ENCODE results near the gene CSPG4.
"Not testable (repeated sequence)": the region's sequence is repeated elsewhere in the genome, so short reads cannot be mapped to it uniquely, and the experiment has no call there.

Gene CSPG4

GRCh38 chr15:75703440-75704262 lies 9.0 kb downstream of the CSPG4 start:
- DNase-seq, result not testable (repeated sequence)

- DNase-seq, result no peak
These were observed 10.2 kb downstream of the CSPG4 start for GRCh38 chr15:75702436-75702835.

- DNase-seq, result not testable (repeated sequence)
These were observed 11.3 kb downstream of the CSPG4 start for GRCh38 chr15:75701071-75702003.

GRCh38 chr15:75699961-75700874 lies 12.4 kb downstream of the CSPG4 start:
- not testable (repeated sequence) for DNase-seq

GRCh38 chr15:75699517-75699916 lies 13.1 kb downstream of the CSPG4 start:
- not testable (repeated sequence) for DNase-seq

- not testable (repeated sequence) for DNase-seq
These were observed 14.5 kb downstream of the CSPG4 start for GRCh38 chr15:75697974-75698747.

GRCh38 chr15:75697523-75697922 lies 15.1 kb downstream of the CSPG4 start:
- DNase-seq, result no peak

- no peak for DNase-seq
These were observed 15.8 kb downstream of the CSPG4 start for GRCh38 chr15:75696854-75697259.

GRCh38 chr15:75696311-75696720 lies 16.3 kb downstream of the CSPG4 start:
- DNase-seq, result no peak

- DNase-seq, result no peak
These were observed 16.9 kb downstream of the CSPG4 start for GRCh38 chr15:75695634-75696310.

- no peak for DNase-seq
These were observed 17.4 kb downstream of the CSPG4 start for GRCh38 chr15:75695220-75695619.

- DNase-seq, result no peak
These were observed 18.1 kb downstream of the CSPG4 start for GRCh38 chr15:75694241-75695182.

GRCh38 chr15:75693501-75694240 lies 19.0 kb downstream of the CSPG4 start:
- no peak for DNase-seq

GRCh38 chr15:75693028-75693427 lies 19.6 kb downstream of the CSPG4 start:
- DNase-seq, result not testable (repeated sequence)

- DNase-seq, result not testable (repeated sequence)
These were observed 20.3 kb downstream of the CSPG4 start for GRCh38 chr15:75692311-75692710.

GRCh38 chr15:75689429-75689828 lies 23.2 kb downstream of the CSPG4 start:
- DNase-seq, result not testable (repeated sequence)

- no peak for DNase-seq
These were observed 23.8 kb downstream of the CSPG4 start for GRCh38 chr15:75688831-75689230.

- no peak for DNase-seq
These were observed 24.4 kb downstream of the CSPG4 start for GRCh38 chr15:75688278-75688557.

- no peak for DNase-seq
These were observed 25.0 kb downstream of the CSPG4 start for GRCh38 chr15:75687486-75688277.

Data from NCI-H2029 treated with DMSO at 0.1 percent for 48 hours (cell line).